ENCODE measurements around the gene CEP170. TPM values are rescaled to one million over a fixed set of nuclear protein-coding genes. Genes with fewer than 3 reads are reported as not detected.

CEP170 gene
- total RNA-seq, 1 experiment from 2014 or later: 67.8 TPM

DNA sequence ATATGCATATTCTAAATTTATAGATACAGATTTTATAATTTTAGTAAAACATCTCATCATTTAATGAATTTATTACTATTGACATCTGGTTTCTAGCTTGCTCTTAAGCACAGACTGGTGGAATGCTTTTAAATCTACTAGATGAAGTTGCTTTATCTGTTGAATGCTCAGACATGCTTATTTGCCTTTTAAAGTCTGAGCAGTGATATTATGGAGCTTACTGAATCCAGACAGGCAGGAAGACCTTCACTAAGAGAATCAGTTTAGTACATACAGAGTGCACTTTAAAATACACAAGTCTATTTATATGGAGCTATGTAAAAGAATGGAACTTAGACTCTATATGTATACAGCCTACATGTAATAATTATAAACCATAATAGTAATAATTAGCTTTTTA, 17.3 kb upstream of the CEP170 start:
- H3K4me3 ChIP-seq (ENCODE audit: low read depth, low read length, poor library complexity, severe bottlenecking): no peak overlapping the region
- no peaks in the 10 kb centered on the region for H3K27me3 ChIP-seq (replicated peaks; ENCODE audit: insufficient read depth, low read depth, low read length, poor library complexity)
- no peak for TF ChIP-seq CTCF (conservative IDR thresholded peaks at IDR 0.05; ENCODE audit: low read depth, low read length)
- TF ChIP-seq EZH2 (IDR thresholded peaks at IDR 0.05; ENCODE audit: borderline replicate concordance, low read depth, low read length, poor library complexity, severe bottlenecking): no peak
- no peaks in the 10 kb centered on the region for H3K36me3 ChIP-seq (ENCODE audit: insufficient read depth, low read length, poor library complexity, severe bottlenecking)
- DNase-seq (ENCODE audit: low spot score): no peak
- ChIA-PET POLR2A (ENCODE audit: low non-redundant PET) (no interaction called here), CTCF (no interaction called here)
- no peaks in the 10 kb centered on the region for H3K4me1 ChIP-seq (ENCODE audit: insufficient read depth, low read length, poor library complexity, severe bottlenecking)
- no TSS peak for BruUV-seq (replicated peaks)
- no peak overlapping the region for H3K27ac ChIP-seq (ENCODE audit: low read depth, low read length, poor library complexity, severe bottlenecking)
- H3K9me3 ChIP-seq (ENCODE audit: low read depth, low read length, poor library complexity, severe bottlenecking): no peaks in the 10 kb centered on the region
- intact Hi-C loops (cut with micrococcal nuclease; ENCODE audit: unreplicated experiment): no loop called here

- POLR2A ChIA-PET (ENCODE audit: low non-redundant PET): no interaction called here
- H3K9me3 ChIP-seq (ENCODE audit: low read depth, low read length, poor library complexity, severe bottlenecking): no peaks in the 10 kb centered on the region
- TF ChIP-seq EZH2 (IDR thresholded peaks at IDR 0.05; ENCODE audit: borderline replicate concordance, low read depth, low read length, poor library complexity, severe bottlenecking): no peak
- no peak for TF ChIP-seq CTCF (conservative IDR thresholded peaks at IDR 0.05; ENCODE audit: low read depth, low read length)
- CTCF ChIA-PET: no interaction called here
- DNase-seq (ENCODE audit: low spot score): no peak
- no TSS peak for BruUV-seq (replicated peaks)
- no peak overlapping the region for H3K27ac ChIP-seq (ENCODE audit: low read depth, low read length, poor library complexity, severe bottlenecking)
- no peaks in the 10 kb centered on the region for H3K4me1 ChIP-seq (ENCODE audit: insufficient read depth, low read length, poor library complexity, severe bottlenecking)
- no peaks in the 10 kb centered on the region for H3K36me3 ChIP-seq (ENCODE audit: insufficient read depth, low read length, poor library complexity, severe bottlenecking)
- no peak overlapping the region for H3K4me3 ChIP-seq (ENCODE audit: low read depth, low read length, poor library complexity, severe bottlenecking)
- intact Hi-C loops (cut with micrococcal nuclease; ENCODE audit: unreplicated experiment): no loop called here
- no peaks in the 10 kb centered on the region for H3K27me3 ChIP-seq (replicated peaks; ENCODE audit: insufficient read depth, low read depth, low read length, poor library complexity)
Observed at GRCh38 chr1:243271996-243272395, 16.9 kb upstream of the CEP170 start.

- TF ChIP-seq EZH2 (IDR thresholded peaks at IDR 0.05; ENCODE audit: borderline replicate concordance, low read depth, low read length, poor library complexity, severe bottlenecking): no peak
- TF ChIP-seq CTCF (conservative IDR thresholded peaks at IDR 0.05; ENCODE audit: low read depth, low read length): no peak
- Histone ChIP-seq H3K27ac (ENCODE audit: low read depth, low read length, poor library complexity, severe bottlenecking) (no peak overlapping the region), H3K9me3 (ENCODE audit: low read depth, low read length, poor library complexity, severe bottlenecking) (no peaks in the 10 kb centered on the region), H3K4me1 (ENCODE audit: insufficient read depth, low read length, poor library complexity, severe bottlenecking) (no peaks in the 10 kb centered on the region), H3K36me3 (ENCODE audit: insufficient read depth, low read length, poor library complexity, severe bottlenecking) (no peaks in the 10 kb centered on the region), H3K4me3 (ENCODE audit: low read depth, low read length, poor library complexity, severe bottlenecking) (no peak overlapping the region), H3K27me3 (replicated peaks; ENCODE audit: insufficient read depth, low read depth, low read length, poor library complexity) (no peaks in the 10 kb centered on the region)
- intact Hi-C loops (cut with micrococcal nuclease; ENCODE audit: unreplicated experiment): no loop called here
- no TSS peak for BruUV-seq (replicated peaks)
- ChIA-PET CTCF (no interaction called here), POLR2A (ENCODE audit: low non-redundant PET) (no interaction called here)
- DNase-seq (ENCODE audit: low spot score): no peak
Observed at GRCh38 chr1:243270097-243270864, 15.2 kb upstream of the CEP170 start.
